Ovary (tissue), 9 donors: ENCODE results near the gene RASGRP3. TPM values are rescaled to one million over a fixed set of nuclear protein-coding genes. Genes with fewer than 3 reads are reported as not detected.

Experiments
- DNase-seq, 5 donors: peaks; one replicate each; pipeline ENCODE4 v3.0.0-alpha.2; 2019 to 2020
- H3K27ac ChIP-seq, 2 donors: fragments of 200-600 bp; one replicate each; pipeline versions ENCODE4 v1.5.1 to v1.8.0; 2019 to 2022
- H3K27me3 ChIP-seq: fragments of 200-600 bp; one replicate; pipeline ENCODE4 v1.8.0; 2022
- H3K36me3 ChIP-seq: fragments of 200-600 bp; sonication (generic); one replicate; pipeline ENCODE4 v1.5.1; 2019
- H3K4me1 ChIP-seq: one replicate; pipeline ENCODE4 v1.8.1; 2013; ENCODE audit warnings: mild to moderate bottlenecking, moderate library complexity; ENCODE audit not compliant: insufficient read depth
- H3K4me3 ChIP-seq: fragments of 200-600 bp; sonication (generic); one replicate; pipeline ENCODE4 v1.5.1; 2017
- H3K9me3 ChIP-seq, 2 donors: fragments of 200-600 bp in 1 of 2; sonication (generic) in 1 of 2; one replicate each; pipeline versions ENCODE4 v1.5.1 to v1.8.1; 2013 to 2019; ENCODE audit warnings: mild to moderate bottlenecking in 1 of 2, moderate library complexity in 1 of 2
- EP300 ChIP-seq: sonication (generic); formaldehyde crosslinking; IDR thresholded peaks from one replicate; pipeline ENCODE4 v1.6.1; 2017; ENCODE audit warnings: antibody characterized with exemption
- POLR2A ChIP-seq: fragments of 450-650 bp; IDR thresholded peaks from one replicate; pipeline ENCODE4 v1.6.1; 2017; ENCODE audit warnings: antibody characterized with exemption, mild to moderate bottlenecking, moderate library complexity
- WGBS, 3 donors: extraction: QIAGEN DNeasy Blood & Tissue Kit in 1 of 3; methylation state at CpG; one replicate each; pipeline versions ENCODE4 v1.1.5 to v1.1.7; 2013 to 2017; 5-methylcytosine and 5-hydroxymethylcytosine counted together
- intact Hi-C, 4 donors: fragments of 100-400 bp; cut with DNase I; formaldehyde crosslinking; loops; one replicate each; pipeline versions ENCODE4 v1.11.0 to v1.15.1; 2022 to 2023
- polyA plus RNA-seq, 2 donors: library from polyadenylated mRNA; stranded (reverse); fragments of 200-250 nt in 1 of 2; fragments of 350-450 nt in 1 of 2; fragmentation: Illumina TruSeq in 1 of 2; extraction: RNeasy Lipid Tissue Mini Kit (QIAGEN cat#74804) in 1 of 2; gene quantifications; one replicate each; pipeline ENCODE4 v1.2.3, GENCODE V29; 2013 to 2014
- total RNA-seq, 7 donors: library from RNA; depleted of rRNA in 2 of 7; stranded (reverse); fragments of >200 nt in 2 of 7; fragmentation: NEBNext Ultra II Directional in 3 of 7; extraction: Animal tissue kit (Norgen Biotek cat#: 25700) in 3 of 7; gene quantifications; one replicate each; pipeline versions ENCODE4 v1.1.0 to v1.2.4, GENCODE V29; 2016 to 2023
- TF ChIP-seq, protein P1 (sequence below), 3 donors: fragments of 450-650 bp in 2 of 3; fragments of 200-600 bp in 1 of 3; IDR thresholded peaks; one replicate each; pipeline versions ENCODE4 v1.5.1 to v1.8.0; 2016 to 2022; ENCODE audit warnings: antibody characterized with exemption in 3 of 3, mild to moderate bottlenecking in 1 of 3
- donor health status: DM: no; HTN: no; CAD: no; lungs with moderate emphysema.
- donor health status: DM: no; HTN: no; CAD: no.
- donor health status: Bipolar disorder and iron deficiency.
- donor health status: DM: yes; HTN: yes; CAD: no.
- donor health status: DM: no; HTN: no; CAD: no.
- donor health status: DM: yes; HTN: yes; CAD: no.

The RASGRP3 gene
- total and polyA plus RNA-seq, 9 donors: 1.9 to 6.4 (median 3.0) TPM

DNA sequence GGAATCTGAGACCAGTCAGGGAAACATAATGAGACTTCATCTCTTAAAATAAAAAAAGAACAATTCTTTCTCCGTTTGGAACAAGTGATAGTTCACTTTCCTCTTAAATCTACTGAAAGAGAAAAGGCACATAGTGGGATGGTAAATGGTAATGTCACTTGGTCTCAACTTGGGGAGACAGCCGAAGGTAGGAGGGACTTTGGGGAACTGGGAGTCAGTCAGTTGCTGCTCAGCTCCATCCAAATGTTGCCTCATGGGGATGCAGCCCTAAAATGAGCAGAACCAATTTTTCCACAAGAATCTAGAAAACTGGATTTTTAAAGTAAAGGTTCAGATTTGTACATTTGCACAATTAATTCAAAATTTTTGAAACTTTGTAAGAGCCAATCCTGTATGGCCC, 19.2 kb downstream of the RASGRP3 start:
- no peaks in the 10 kb centered on the region for H3K27me3 ChIP-seq
- 81 to 86% (median 85%) methylated on average over 2 of the region's 2 CpGs for WGBS, 3 donors
- intact Hi-C loops: no loop called here
- no peak overlapping the region for H3K27ac ChIP-seq
- no peaks in the 10 kb centered on the region for H3K9me3 ChIP-seq
- H3K4me3 ChIP-seq: no peak overlapping the region
- no peak for DNase-seq
- H3K4me1 ChIP-seq: no peaks in the 10 kb centered on the region
- TF ChIP-seq, protein P1, sequence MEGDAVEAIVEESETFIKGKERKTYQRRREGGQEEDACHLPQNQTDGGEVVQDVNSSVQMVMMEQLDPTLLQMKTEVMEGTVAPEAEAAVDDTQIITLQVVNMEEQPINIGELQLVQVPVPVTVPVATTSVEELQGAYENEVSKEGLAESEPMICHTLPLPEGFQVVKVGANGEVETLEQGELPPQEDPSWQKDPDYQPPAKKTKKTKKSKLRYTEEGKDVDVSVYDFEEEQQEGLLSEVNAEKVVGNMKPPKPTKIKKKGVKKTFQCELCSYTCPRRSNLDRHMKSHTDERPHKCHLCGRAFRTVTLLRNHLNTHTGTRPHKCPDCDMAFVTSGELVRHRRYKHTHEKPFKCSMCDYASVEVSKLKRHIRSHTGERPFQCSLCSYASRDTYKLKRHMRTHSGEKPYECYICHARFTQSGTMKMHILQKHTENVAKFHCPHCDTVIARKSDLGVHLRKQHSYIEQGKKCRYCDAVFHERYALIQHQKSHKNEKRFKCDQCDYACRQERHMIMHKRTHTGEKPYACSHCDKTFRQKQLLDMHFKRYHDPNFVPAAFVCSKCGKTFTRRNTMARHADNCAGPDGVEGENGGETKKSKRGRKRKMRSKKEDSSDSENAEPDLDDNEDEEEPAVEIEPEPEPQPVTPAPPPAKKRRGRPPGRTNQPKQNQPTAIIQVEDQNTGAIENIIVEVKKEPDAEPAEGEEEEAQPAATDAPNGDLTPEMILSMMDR (IDR thresholded peaks at IDR 0.05): no peak
- TF ChIP-seq POLR2A (no peak), EP300 (no peak)
- H3K36me3 ChIP-seq: no peaks in the 10 kb centered on the region

- 57 to 65% (median 59%) methylated on average over 2 of the region's 2 CpGs for WGBS, 3 donors
- Histone ChIP-seq H3K9me3 (no peaks in the 10 kb centered on the region), H3K36me3 (no peaks in the 10 kb centered on the region), H3K27ac (no peak overlapping the region), H3K4me1 (no peaks in the 10 kb centered on the region), H3K4me3 (no peak overlapping the region), H3K27me3 (no peaks in the 10 kb centered on the region)
- no peak for TF ChIP-seq POLR2A
- TF ChIP-seq, protein P1 (IDR thresholded peaks at IDR 0.05): no peak
- TF ChIP-seq EP300: no peak
- intact Hi-C loops: no loop called here
- DNase-seq: no peak
Measured at GRCh38 chr2:33496150-33496549, 19.7 kb downstream of the RASGRP3 start.

GRCh38 chr2:33496726-33497125, 20.3 kb downstream of the RASGRP3 start:
- H3K4me1 ChIP-seq: no peaks in the 10 kb centered on the region
- H3K9me3 ChIP-seq: no peaks in the 10 kb centered on the region
- DNase-seq: no peak
- intact Hi-C loops: no loop called here
- TF ChIP-seq EP300 (no peak), POLR2A (no peak)
- TF ChIP-seq, protein P1 (IDR thresholded peaks at IDR 0.05): no peak
- no peak overlapping the region for H3K4me3 ChIP-seq
- WGBS, 3 donors: 68 to 72% (median 71%) methylated on average over 2 of the region's 2 CpGs
- no peaks in the 10 kb centered on the region for H3K36me3 ChIP-seq
- no peaks in the 10 kb centered on the region for H3K27me3 ChIP-seq
- no peak overlapping the region for H3K27ac ChIP-seq

DNA sequence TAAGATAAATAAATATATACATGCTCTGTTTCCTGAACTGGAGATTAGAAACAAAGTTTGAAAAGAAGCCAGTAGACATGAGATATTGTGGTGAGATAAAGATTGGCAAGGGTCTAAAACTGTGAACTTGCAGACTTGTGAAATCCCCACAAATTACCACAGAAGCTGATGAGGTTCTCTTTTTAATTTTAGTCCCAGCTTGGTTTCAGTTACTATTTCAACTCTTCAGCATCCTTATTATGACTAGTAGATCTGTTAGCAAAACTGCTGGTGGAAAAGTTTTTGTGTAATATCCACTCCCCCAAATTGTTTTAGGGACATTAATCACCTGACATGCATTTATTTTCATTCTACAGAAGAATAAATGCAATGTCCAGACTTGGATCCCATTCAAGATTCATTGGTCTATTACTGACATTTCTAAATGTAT, 20.8 kb downstream of the RASGRP3 start:
- Histone ChIP-seq H3K4me1 (no peaks in the 10 kb centered on the region), H3K9me3 (no peaks in the 10 kb centered on the region), H3K27ac (no peak overlapping the region), H3K27me3 (no peaks in the 10 kb centered on the region), H3K36me3 (no peaks in the 10 kb centered on the region), H3K4me3 (no peak overlapping the region)
- TF ChIP-seq EP300: no peak
- TF ChIP-seq POLR2A: no peak
- TF ChIP-seq, protein P1 (IDR thresholded peaks at IDR 0.05): no peak
- DNase-seq: no peak
- intact Hi-C loops: no loop called here
